Lower leg skin (tissue), 3 donors: ENCODE results near the gene RPTOR.

ENCODE experiments used
- POLR2A ChIP-seq, 2 donors: fragments of 450-650 bp; IDR thresholded peaks; one replicate each; pipeline ENCODE4 v1.6.1; 2016 to 2017; ENCODE audit warnings: antibody characterized with exemption in 2 of 2, mild to moderate bottlenecking in 1 of 2, moderate library complexity in 1 of 2
- TF ChIP-seq, protein P1 (sequence below), 3 donors: fragments of 450-650 bp; IDR thresholded peaks; one replicate each; pipeline ENCODE4 v1.5.1; 2016; ENCODE audit warnings: antibody characterized with exemption in 3 of 3, mild to moderate bottlenecking in 3 of 3, moderate library complexity in 2 of 3

DNA sequence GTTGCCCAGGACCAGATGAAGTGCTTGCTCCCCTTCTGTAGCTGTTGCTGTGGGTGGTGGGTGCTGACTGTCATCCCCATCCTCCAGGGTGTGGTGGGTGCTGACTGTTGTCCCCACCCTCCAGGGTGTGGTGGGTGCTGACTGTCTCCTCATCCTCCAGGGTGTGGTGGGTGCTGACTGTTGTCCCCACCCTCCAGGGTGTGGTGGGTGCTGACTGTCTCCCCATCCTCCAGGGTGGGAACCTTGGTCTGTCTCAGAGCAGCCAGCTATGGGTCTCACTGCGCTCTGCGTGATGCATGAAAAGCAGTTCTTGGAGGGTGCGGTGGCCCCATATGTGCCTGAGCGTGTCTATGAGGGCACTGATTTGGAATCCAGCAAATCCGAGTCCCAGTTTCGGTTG is 163.8 kb downstream of the RPTOR start:
- TF ChIP-seq, protein P1, sequence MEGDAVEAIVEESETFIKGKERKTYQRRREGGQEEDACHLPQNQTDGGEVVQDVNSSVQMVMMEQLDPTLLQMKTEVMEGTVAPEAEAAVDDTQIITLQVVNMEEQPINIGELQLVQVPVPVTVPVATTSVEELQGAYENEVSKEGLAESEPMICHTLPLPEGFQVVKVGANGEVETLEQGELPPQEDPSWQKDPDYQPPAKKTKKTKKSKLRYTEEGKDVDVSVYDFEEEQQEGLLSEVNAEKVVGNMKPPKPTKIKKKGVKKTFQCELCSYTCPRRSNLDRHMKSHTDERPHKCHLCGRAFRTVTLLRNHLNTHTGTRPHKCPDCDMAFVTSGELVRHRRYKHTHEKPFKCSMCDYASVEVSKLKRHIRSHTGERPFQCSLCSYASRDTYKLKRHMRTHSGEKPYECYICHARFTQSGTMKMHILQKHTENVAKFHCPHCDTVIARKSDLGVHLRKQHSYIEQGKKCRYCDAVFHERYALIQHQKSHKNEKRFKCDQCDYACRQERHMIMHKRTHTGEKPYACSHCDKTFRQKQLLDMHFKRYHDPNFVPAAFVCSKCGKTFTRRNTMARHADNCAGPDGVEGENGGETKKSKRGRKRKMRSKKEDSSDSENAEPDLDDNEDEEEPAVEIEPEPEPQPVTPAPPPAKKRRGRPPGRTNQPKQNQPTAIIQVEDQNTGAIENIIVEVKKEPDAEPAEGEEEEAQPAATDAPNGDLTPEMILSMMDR (IDR thresholded peaks at IDR 0.05), result no peak
- TF ChIP-seq POLR2A (IDR thresholded peaks at IDR 0.05), result no peak
